Ovary (tissue), 3 donors: ENCODE results near the gene ISG15.

Experiments
- CTCF ChIP-seq, 3 donors: fragments of 450-650 bp in 2 of 3; fragments of 200-600 bp in 1 of 3; IDR thresholded peaks; one replicate each; pipeline versions ENCODE4 v1.5.1 to v1.8.0; 2016 to 2022; ENCODE audit warnings: antibody characterized with exemption in 3 of 3, mild to moderate bottlenecking in 1 of 3
- EP300 ChIP-seq: sonication (generic); formaldehyde crosslinking; IDR thresholded peaks from one replicate; pipeline ENCODE4 v1.6.1; 2017; ENCODE audit warnings: antibody characterized with exemption
- donor health status: DM: no; HTN: no; CAD: no.

GRCh38 chr1:1004420-1004779 is 8.9 kb upstream of the ISG15 start:
- TF ChIP-seq EP300 (no peak), CTCF (IDR thresholded peaks at IDR 0.05) (no peak)
